HepG2 (cell line): ENCODE results near the gene ESYT1. TPM values are rescaled to one million over a fixed set of nuclear protein-coding genes. Genes with fewer than 3 reads are reported as not detected.

Experiments
- ATAC-seq: fragments of 200-7000 bp; cut with Tn5 transposase; 3 replicates; pipeline ENCODE4 v1.9.1; 2020; ENCODE audit warnings: mild to moderate bottlenecking, moderate library complexity
- BruUV-seq: library from RNA; stranded (reverse); fragments of 400-500 nt; replicated peaks from 2 replicates; lab custom pipeline; 2021; lab: Mats Ljungman, UMichigan
- CTCF ChIA-PET: fragments of 300-600 bp; formaldehyde crosslinking; extraction: SDS; loops from one replicate; lab custom pipeline; 2021; ENCODE audit warnings: low total read pairs, inconsistent platforms, low intra/inter-chr PET ratio; lab: Yijun Ruan, JAX
- POLR2A ChIA-PET: fragments of 350-600 bp; sonication (Branson Sonifier 250); formaldehyde crosslinking; loops from one replicate; lab custom pipeline; 2020; ENCODE audit warnings: antibody characterized with exemption, inconsistent platforms; lab: Yijun Ruan, JAX
- DNase-seq: peaks from one replicate; pipeline ENCODE4 v3.0.0-alpha.2; 2015; ENCODE audit warnings: low spot score
- FAIRE-seq: peaks from 3 replicates; lab custom pipeline; 2011; peaks lifted over from hg19 to GRCh38; lab: Jason Lieb, UNC
- H2AFZ ChIP-seq: one replicate; pipeline ENCODE4 v1.6.1; 2011; ENCODE audit warnings: low read length, inconsistent platforms
- H3K27ac ChIP-seq: fragments of 300-600 bp; 3 replicates; pipeline ENCODE4 v1.8.0; 2011; ENCODE audit warnings: mixed run types, mild to moderate bottlenecking, mixed read lengths, low read length, inconsistent platforms; ENCODE audit not compliant: insufficient read depth; ENCODE audit errors: extremely low read length
- H3K27me3 ChIP-seq, 2 experiments: fragments of 200-600 bp in 1 of 2; 2 replicates in 1 of 2; 3 replicates in 1 of 2; pipeline versions ENCODE4 v1.6.0 to v1.8.0; 2011; ENCODE audit warnings: low read length in 2 of 2, mild to moderate bottlenecking in 2 of 2, moderate library complexity in 2 of 2, inconsistent platforms in 1 of 2; ENCODE audit not compliant: insufficient read depth in 2 of 2, control insufficient read depth in 1 of 2
- H3K36me3 ChIP-seq, 2 experiments: fragments of 200-600 bp in 1 of 2; replicated peaks in 1 of 2; 2 replicates in 1 of 2; 3 replicates in 1 of 2; pipeline versions ENCODE4 v1.5.1 to v1.8.0; 2011; ENCODE audit warnings: low read length in 2 of 2, inconsistent platforms in 1 of 2; ENCODE audit not compliant: insufficient read depth in 2 of 2, control insufficient read depth in 1 of 2
- H3K4me1 ChIP-seq: 2 replicates; pipeline ENCODE4 v1.5.1; 2012; ENCODE audit warnings: low read length, inconsistent platforms; ENCODE audit not compliant: insufficient read depth
- H3K4me2 ChIP-seq: 2 replicates; pipeline ENCODE4 v1.6.0; 2011; ENCODE audit warnings: low read depth, low read length, inconsistent platforms
- H3K4me3 ChIP-seq, 3 experiments: fragments of 200-600 bp in 1 of 3; sonication (generic), shearing (Covaris generic) in 1 of 3; replicated peaks in 1 of 3; 2 replicates each; pipeline ENCODE4 v1.5.1; 2011 to 2016; ENCODE audit warnings: low read length in 3 of 3, inconsistent platforms in 2 of 3, low read depth in 2 of 3, mild to moderate bottlenecking in 2 of 3, control low read depth in 1 of 3, mixed read lengths in 1 of 3; ENCODE audit not compliant: insufficient read depth in 1 of 3
- H3K79me2 ChIP-seq: one replicate; pipeline ENCODE4 v1.6.1; 2011; ENCODE audit warnings: low read length, inconsistent platforms; ENCODE audit not compliant: insufficient read depth
- H3K9ac ChIP-seq: 2 replicates; pipeline ENCODE4 v1.6.0; 2011; ENCODE audit warnings: mild to moderate bottlenecking, low read depth, low read length, inconsistent platforms; ENCODE audit not compliant: insufficient read depth
- H3K9me3 ChIP-seq: 2 replicates; pipeline ENCODE4 v1.5.1; 2012; ENCODE audit warnings: mild to moderate bottlenecking, low read length
- H4K20me1 ChIP-seq: 2 replicates; pipeline ENCODE4 v1.6.0; 2011; ENCODE audit warnings: inconsistent platforms, mild to moderate bottlenecking, low read length, moderate library complexity; ENCODE audit not compliant: insufficient read depth
- HOXA3 ChIP-seq: sonication (generic); formaldehyde crosslinking; IDR thresholded peaks from 2 replicates; pipeline ENCODE4 v1.5.0; 2020; ENCODE audit warnings: missing genetic modification reagents
- RBFOX2 ChIP-seq: fragments of 200-400 bp; formaldehyde crosslinking; IDR thresholded peaks from 2 replicates; pipeline ENCODE4 v1.6.1; 2017; ENCODE audit warnings: low read depth, mild to moderate bottlenecking, low read length
- ZFP62 ChIP-seq: sonication (generic); formaldehyde crosslinking; IDR thresholded peaks from 2 replicates; pipeline ENCODE4 v1.4.0; 2020; ENCODE audit warnings: missing genetic modification reagents
- ZFP90 ChIP-seq: sonication (generic); formaldehyde crosslinking; IDR thresholded peaks from 2 replicates; pipeline ENCODE4 v1.8.0; 2022; ENCODE audit warnings: missing genetic modification reagents, mild to moderate bottlenecking, inconsistent platforms, borderline replicate concordance
- ZKSCAN5 ChIP-seq: sonication (generic); formaldehyde crosslinking; IDR thresholded peaks from 2 replicates; pipeline ENCODE4 v1.5.1; 2020; ENCODE audit warnings: mild to moderate bottlenecking, missing genetic modification reagents
- ZNF263 ChIP-seq: sonication (generic); formaldehyde crosslinking; IDR thresholded peaks from 2 replicates; pipeline ENCODE4 v1.4.0; 2020; ENCODE audit warnings: missing genetic modification reagents
- ZNF512 ChIP-seq: sonication (generic); formaldehyde crosslinking; IDR thresholded peaks from 2 replicates; pipeline ENCODE4 v1.4.0; 2020; ENCODE audit warnings: mild to moderate bottlenecking, missing genetic modification reagents
- WGBS: methylation state at CpG from one replicate; pipeline ENCODE4 v1.1.6; 2017; ENCODE audit warnings: low lambda C conversion rate; 5-methylcytosine and 5-hydroxymethylcytosine counted together
- in situ Hi-C: cut with HindIII; loops from 2 replicates; pipeline ENCODE4 v1.10.0; 2017; ENCODE audit warnings: low pct_unique_long_range_greater_than_20kb; ENCODE audit not compliant: extremely low pct_ligation_motif_present
- intact Hi-C: fragments of 100-400 bp; cut with micrococcal nuclease; formaldehyde crosslinking; loops from one replicate; pipeline ENCODE4 v1.10.0; 2022; ENCODE audit not compliant: unreplicated experiment
- polyA plus RNA-seq, 8 experiments: library from polyadenylated mRNA; depleted of rRNA in 3 of 8; stranded (reverse) in 7 of 8; unstranded in 1 of 8; fragments of >200 nt; fragmentation: Illumina TruSeq in 4 of 8; extraction: Trizol in 4 of 8; gene quantifications; 2 replicates each; pipeline versions ENCODE4 v1.2.1 to v1.2.3, GENCODE V29; 2011 to 2016; ENCODE audit warnings: low read depth in 4 of 8, missing spikeins in 1 of 8, mixed read lengths in 1 of 8; ENCODE audit not compliant: insufficient read depth in 1 of 8
- total RNA-seq, 5 experiments: library from RNA; depleted of rRNA; stranded (reverse); fragments of >200 nt; fragmentation: Illumina TruSeq; extraction: Trizol; gene quantifications; 2 replicates each; pipeline ENCODE4 v1.2.3, GENCODE V29; 2016; ENCODE audit warnings: low read depth in 1 of 5

The ESYT1 gene
- total and polyA plus RNA-seq, 2 of the 13 experiments (the other 11 are each of a cell fraction or from before 2014, with no cell fraction given), result 66.9 to 71.0 TPM

- TF ChIP-seq ZNF512 (CRISPR knock-in tag) (no peak), HOXA3 (CRISPR knock-in tag) (no peak), ZKSCAN5 (CRISPR knock-in tag) (no peak)
Observed at GRCh38 chr12:56134897-56135296, 6.8 kb downstream of the ESYT1 start (continued).

- H3K36me3 ChIP-seq, result peaks cover 17 to 73% of the 10 kb centered on the region in 2 experiments
Observed at GRCh38 chr12:56137853-56138571, 9.9 kb downstream of the ESYT1 start.

More at GRCh38 chr12:56137853-56138571, 9.9 kb downstream of the ESYT1 start:
- Histone ChIP-seq H3K4me2 (no peak overlapping the region), H4K20me1 (no peaks in the 10 kb centered on the region), H3K4me3 (no peak overlapping the region), H3K9me3 (no peaks in the 10 kb centered on the region), H3K27me3 (no peaks in the 10 kb centered on the region), H3K79me2 (no peaks in the 10 kb centered on the region), H3K9ac (no peak overlapping the region), H3K27ac (no peak overlapping the region), H2AFZ (no peak overlapping the region), H3K4me1 (no peaks in the 10 kb centered on the region)
- ChIA-PET POLR2A (interaction anchor here (2.1 kb wide), 1 partner anchor 10 kb away, joined by 6 read pairs; the partner anchor contains the start of gene ESYT1), CTCF (no interaction called here)
- intact Hi-C loops (no loop called here), in situ Hi-C loops (no loop called here)
- no TSS peak for BruUV-seq
- ATAC-seq (no peak), FAIRE-seq (no peak), DNase-seq (no peak)
- WGBS, result 96% methylated on average over 13 of the region's 14 CpGs
- TF ChIP-seq ZFP62 (CRISPR knock-in tag) (no peak), ZFP90 (CRISPR knock-in tag) (no peak), RBFOX2 (0 out of 2 replicates have a peak, but pooled peaks have one; percentile 9), ZNF263 (CRISPR knock-in tag) (no peak)
